Breast epithelium (tissue), 3 donors: Measurements from ENCODE around the gene RALGPS1. TPM values are rescaled to one million over a fixed set of nuclear protein-coding genes. Genes with fewer than 3 reads are reported as not detected.

Experiments
- total RNA-seq, 3 donors: library from RNA; depleted of rRNA; stranded (reverse); fragments of >200 nt; gene quantifications; one replicate each; pipeline ENCODE4 v1.1.0, GENCODE V29; 2016

RALGPS1 gene
- total RNA-seq, 3 donors from 2014 or later = 5.8 to 30.7 (median 15.1) TPM

Other genes starting within 250 kb of the RALGPS1 start
- gene ZBTB43, start 109.7 kb upstream of the RALGPS1 start, total RNA-seq = 10 to 100 TPM; 10.9 to 20.6 (median 13.1) TPM
- 10 to 100 TPM in 2 of 3 donors, 1 to 10 TPM in 1; 9.2 to 13.9 (median 12.2) TPM for gene ZBTB34, start 54.1 kb upstream of the RALGPS1 start, total RNA-seq
- 10 to 100 TPM; 30.9 to 61.8 (median 51.8) TPM for gene ANGPTL2, start 207.9 kb downstream of the RALGPS1 start, total RNA-seq